ENCODE data around the gene LVRN.

Gene LVRN

GRCh38 chr5:115956957-115957356 is 5.3 kb upstream of the LVRN start:
- no peak for DNase-seq

GRCh38 chr5:115961381-115962238 is 665 bp upstream of the LVRN start:
- no peak for DNase-seq

GRCh38 chr5:115962565-115963402 is 509 bp downstream of the LVRN start:
- no peak for DNase-seq

GRCh38 chr5:115963566-115963965 is 1.3 kb downstream of the LVRN start:
- DNase-seq: no peak

GRCh38 chr5:115968770-115969169 is 6.5 kb downstream of the LVRN start:
- no peak for DNase-seq

- DNase-seq: no peak
These were observed 14.8 kb downstream of the LVRN start for GRCh38 chr5:115977096-115977495.

- DNase-seq: no peak
These were observed 15.7 kb downstream of the LVRN start for GRCh38 chr5:115977988-115978387.

GRCh38 chr5:115978779-115979178 is 16.5 kb downstream of the LVRN start:
- DNase-seq: no peak

GRCh38 chr5:115979201-115980041 is 17.1 kb downstream of the LVRN start:
- DNase-seq: no peak

- DNase-seq: no peak
These were observed 21.2 kb downstream of the LVRN start for GRCh38 chr5:115983519-115983918.

GRCh38 chr5:115985802-115986757 is 23.8 kb downstream of the LVRN start:
- DNase-seq: no peak

GRCh38 chr5:115988002-115988401 is 25.7 kb downstream of the LVRN start:
- no peak for DNase-seq

- no peak for DNase-seq
These were observed 30.6 kb downstream of the LVRN start for GRCh38 chr5:115992848-115993350.

DNA sequence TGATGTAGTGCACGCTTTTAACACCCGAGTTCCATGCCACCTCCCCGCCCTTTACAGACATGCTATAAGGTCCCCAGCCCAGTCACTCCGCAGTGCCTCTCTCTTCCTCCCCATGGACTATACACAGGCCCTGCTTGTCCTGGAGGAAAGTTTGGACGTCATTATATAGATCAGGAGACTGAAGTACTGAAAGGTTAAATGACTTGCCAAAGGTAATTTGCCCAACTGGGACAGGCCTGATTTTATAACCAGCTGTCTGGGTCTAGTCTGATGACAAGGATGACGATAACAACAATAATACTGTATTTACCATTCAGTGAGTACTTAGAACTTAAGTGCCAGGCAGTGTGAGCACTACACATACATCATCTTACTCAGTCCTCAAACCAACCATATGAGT is 33.1 kb downstream of the LVRN start:
- DNase-seq: no peak

GRCh38 chr5:116002116-116002906 is 40.0 kb downstream of the LVRN start:
- no peak for DNase-seq

DNA sequence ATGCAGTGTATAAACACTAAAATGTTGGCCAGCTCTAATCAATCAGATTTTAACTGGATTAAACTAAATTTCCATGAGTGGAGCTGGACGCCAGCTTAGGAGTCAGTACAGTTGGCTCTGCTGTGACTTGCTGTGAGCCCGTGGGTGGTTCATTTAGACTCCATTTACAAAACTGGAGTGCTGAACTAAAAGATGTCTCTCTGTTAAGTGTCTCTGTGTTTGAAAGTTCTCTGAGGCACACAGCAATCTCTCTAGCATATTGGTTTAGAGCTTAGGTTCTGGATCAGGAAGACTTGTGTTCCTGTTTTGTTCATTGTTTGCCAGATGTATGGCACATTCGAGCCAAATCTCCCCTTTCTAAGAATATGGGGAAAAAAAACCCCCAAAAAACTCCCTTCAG is 42.0 kb downstream of the LVRN start:
- DNase-seq: no peak

- DNase-seq: no peak
These were observed 47.5 kb downstream of the LVRN start for GRCh38 chr5:116009806-116010205.

DNA sequence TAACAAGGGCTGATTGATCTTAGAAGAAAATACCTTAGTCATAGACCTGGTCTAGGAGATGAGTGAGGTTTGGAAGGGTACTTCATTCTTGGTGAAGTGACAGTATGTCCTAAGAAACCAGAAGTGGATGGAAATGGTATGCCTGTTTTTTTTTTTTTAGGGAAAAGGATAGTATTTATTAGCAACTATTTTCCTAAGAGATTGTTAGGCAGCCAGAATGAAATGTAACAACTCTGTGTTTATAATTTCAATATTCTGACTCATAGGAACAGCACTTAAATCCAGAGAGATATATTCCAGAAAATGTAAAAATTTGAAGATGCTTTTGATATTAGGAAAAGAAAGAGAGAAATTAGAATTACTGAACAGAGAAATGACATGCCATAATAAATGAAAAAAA is 48.8 kb downstream of the LVRN start:
- DNase-seq: no peak

DNA sequence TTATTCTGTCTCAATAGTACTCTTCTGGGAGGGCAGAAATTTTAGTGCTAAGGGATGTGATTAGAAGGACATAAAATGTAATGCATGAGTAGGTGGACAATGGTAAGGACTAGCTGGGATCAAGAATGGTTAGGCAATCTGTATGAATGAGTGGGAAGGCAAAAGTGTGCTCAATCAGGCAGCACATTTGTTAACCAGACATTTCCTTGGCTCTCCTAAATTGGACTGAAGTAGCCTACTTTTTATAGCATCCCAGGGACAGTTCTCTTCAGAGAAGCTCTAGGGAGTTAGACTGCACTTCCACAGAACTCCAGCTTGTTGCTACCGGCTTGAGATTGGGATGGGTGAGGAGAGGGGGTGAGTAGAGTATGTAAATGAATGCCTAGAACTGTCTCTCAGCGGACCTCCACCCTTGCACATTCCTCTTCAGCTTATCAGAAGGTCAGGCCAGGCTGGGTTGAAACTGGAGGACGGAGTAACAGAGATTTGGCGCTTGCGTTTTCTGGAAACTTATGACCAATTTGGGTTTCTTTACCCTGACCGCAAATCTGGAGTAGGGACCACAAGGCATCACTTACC is 51.0 kb downstream of the LVRN start:
- DNase-seq: no peak

DNA sequence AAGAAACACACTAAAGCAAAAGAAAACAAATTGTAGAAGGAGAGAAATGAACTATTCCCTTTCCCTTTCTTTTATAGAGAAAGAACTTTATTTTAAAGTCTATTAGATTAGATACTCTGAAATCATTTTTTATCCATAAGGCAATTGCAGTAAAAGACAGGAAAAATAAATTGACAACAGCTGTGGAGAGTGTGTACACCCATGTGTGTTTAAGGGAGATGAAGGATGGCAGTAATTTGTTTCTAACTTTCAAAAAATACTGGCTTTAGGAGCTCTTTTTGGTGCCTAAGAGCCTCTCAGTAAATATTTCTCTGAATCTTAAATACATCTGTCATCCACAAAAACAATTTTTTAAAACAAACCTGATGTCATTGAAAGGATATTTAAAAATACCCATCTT is 51.7 kb downstream of the LVRN start:
- no peak for DNase-seq

All from hippocampal formation (tissue), 2 donors.